Measurements from ENCODE around the gene OR2AG1. TPM values are rescaled to one million over a fixed set of nuclear protein-coding genes. Genes with fewer than 3 reads are reported as not detected.
"Not testable (repeated sequence)": the region's sequence is repeated elsewhere in the genome, so short reads cannot be mapped to it uniquely, and the experiment has no call there.

The OR2AG1 gene
- total RNA-seq, 4 donors from 2014 or later: not detected

- Histone ChIP-seq H3K27ac (no peak overlapping the region), H3K27me3 (no peaks in the 10 kb centered on the region), H3K9me3 (no peaks in the 10 kb centered on the region), H3K4me3 (no peak overlapping the region), H3K36me3 (no peaks in the 10 kb centered on the region), H3K4me1 (no peaks in the 10 kb centered on the region)
- DNase-seq: no peak
- TF ChIP-seq CTCF (IDR thresholded peaks at IDR 0.05) (no peak), POLR2A (IDR thresholded peaks at IDR 0.05) (no peak)
Measured at GRCh38 chr11:6794639-6795038, 11.8 kb downstream of the OR2AG1 start.

GRCh38 chr11:6799402-6799801 lies 16.6 kb downstream of the OR2AG1 start, which contains the start of gene OR6A2:
OR6A2 (minus strand) TSS chr11:6799689; CDS start chr11:6795708, 3,981 bp downstream.
- Histone ChIP-seq H3K4me3 (no peak within 1 kb of the TSS), H3K27ac (no peak within 1 kb of the TSS), H3K4me1 (no peaks in the 10 kb centered on the region)

GRCh38 chr11:6801075-6801474 lies 18.3 kb downstream of the OR2AG1 start:
- H3K4me1 ChIP-seq, H3K27me3 ChIP-seq, H3K9me3 ChIP-seq, H3K27ac ChIP-seq, H3K4me3 ChIP-seq, H3K36me3 ChIP-seq, DNase-seq: not testable (repeated sequence)

More at GRCh38 chr11:6799402-6799801, 16.6 kb downstream of the OR2AG1 start, which contains the start of gene OR6A2:
- Histone ChIP-seq H3K36me3 (no peaks in the 10 kb centered on the region), H3K9me3 (no peaks in the 10 kb centered on the region), H3K27me3 (no peaks in the 10 kb centered on the region)
- no peak for DNase-seq
- no peak for TF ChIP-seq POLR2A (IDR thresholded peaks at IDR 0.05)
- no peak for TF ChIP-seq CTCF (IDR thresholded peaks at IDR 0.05)

- no peak overlapping the region for H3K27ac ChIP-seq
- H3K36me3 ChIP-seq: no peaks in the 10 kb centered on the region
- H3K9me3 ChIP-seq: no peaks in the 10 kb centered on the region
- H3K4me3 ChIP-seq: no peak overlapping the region
- TF ChIP-seq POLR2A (IDR thresholded peaks at IDR 0.05): no peak
- peak; percentile 12 to 84 (median 68) for TF ChIP-seq CTCF (IDR thresholded peaks at IDR 0.05)
- H3K27me3 ChIP-seq: no peaks in the 10 kb centered on the region
- DNase-seq: peak in 1 of 3 donors; percentile 66
- H3K4me1 ChIP-seq: no peaks in the 10 kb centered on the region
Measured at GRCh38 chr11:6812390-6813005, 29.7 kb downstream of the OR2AG1 start.

- no peaks in the 10 kb centered on the region for H3K4me1 ChIP-seq
- no peak overlapping the region for H3K4me3 ChIP-seq
- TF ChIP-seq POLR2A (IDR thresholded peaks at IDR 0.05) (no peak), CTCF (IDR thresholded peaks at IDR 0.05) (no peak)
- DNase-seq: no peak
- no peak overlapping the region for H3K27ac ChIP-seq
- no peaks in the 10 kb centered on the region for H3K9me3 ChIP-seq
- H3K27me3 ChIP-seq: no peaks in the 10 kb centered on the region
- H3K36me3 ChIP-seq: no peaks in the 10 kb centered on the region
Measured at GRCh38 chr11:6813656-6814055, 30.8 kb downstream of the OR2AG1 start.

GRCh38 chr11:6817694-6818093 lies 34.9 kb downstream of the OR2AG1 start:
- Histone ChIP-seq H3K27ac (no peak overlapping the region), H3K36me3 (no peaks in the 10 kb centered on the region), H3K4me1 (no peaks in the 10 kb centered on the region), H3K4me3 (no peak overlapping the region), H3K9me3 (peaks cover 0 to 5% (median 0%) of the 10 kb centered on the region in 4 donors), H3K27me3 (no peaks in the 10 kb centered on the region)
- DNase-seq: no peak
- TF ChIP-seq POLR2A (IDR thresholded peaks at IDR 0.05) (no peak), CTCF (IDR thresholded peaks at IDR 0.05) (no peak)

Measured in Peyer's patch (tissue), 4 donors.